Left cardiac atrium (tissue), 4 donors: ENCODE measurements around the gene CCDC51. TPM values are rescaled to one million over a fixed set of nuclear protein-coding genes. Genes with fewer than 3 reads are reported as not detected.

Source experiments
- ATAC-seq, 2 donors: fragments of 200-7000 bp; cut with Tn5 transposase; one replicate each; pipeline ENCODE4 v1.9.1; 2020; ENCODE audit warnings: mild to moderate bottlenecking in 2 of 2, moderate library complexity in 2 of 2
- DNase-seq: peaks from one replicate; pipeline ENCODE4 v3.0.0-alpha.2; 2020
- intact Hi-C, 2 donors: fragments of 100-400 bp; cut with DNase I; formaldehyde crosslinking; loops; one replicate each; pipeline versions ENCODE4 v1.14.1 to v1.15.1; 2022 to 2023
- total RNA-seq, 2 donors: library from RNA; stranded (reverse); fragmentation: NEBNext Ultra II Directional; extraction: Animal tissue kit (Norgen Biotek cat#: 25700); gene quantifications; one replicate each; pipeline ENCODE4 v1.2.1, GENCODE V29; 2021
- donor health status: DM: no; HTN: yes; CAD: no.
- donor health status: DM: no; HTN: yes; CAD: no; lungs with severe emphysema.
- donor health status: DM: yes; HTN: yes; CAD: no.
- donor health status: Dilated cardiomyopathy.

Gene CCDC51
- total RNA-seq, 2 donors from 2014 or later, result 7.0 to 10.9 TPM

- no peak for DNase-seq
- ATAC-seq, result no peak
- intact Hi-C loops, result loop anchor here (1.0 to 5.0 kb wide), 3 partner anchors 37 to 165 kb away; no protein-coding TSS in a partner anchor
Observed at GRCh38 chr3:48436855-48437254, 3.1 kb downstream of the CCDC51 start.

GRCh38 chr3:48436477-48436787, 3.5 kb downstream of the CCDC51 start:
- intact Hi-C loops, result loop anchor here (1.0 to 5.0 kb wide), 3 partner anchors 36 to 164 kb away; no protein-coding TSS in a partner anchor
- ATAC-seq (no peak), DNase-seq (no peak)

- peak; percentile 31 to 40 for ATAC-seq
- DNase-seq, result peak; percentile 88
- intact Hi-C loops, result loop anchor here (1.0 to 5.0 kb wide), 4 partner anchors 35 to 164 kb away; no protein-coding TSS in a partner anchor
Observed at GRCh38 chr3:48435774-48436476, 4.0 kb downstream of the CCDC51 start.

GRCh38 chr3:48435223-48435595, 4.7 kb downstream of the CCDC51 start:
- intact Hi-C loops, result loop anchor here (1.0 to 5.0 kb wide), 2 partner anchors 34 to 163 kb away; no protein-coding TSS in a partner anchor
- ATAC-seq (no peak), DNase-seq (no peak)

- ATAC-seq (no peak), DNase-seq (no peak)
- intact Hi-C loops, result loop anchor here (1.0 to 5.0 kb wide), 2 partner anchors 33 to 162 kb away; no protein-coding TSS in a partner anchor
Observed at GRCh38 chr3:48434591-48435222, 5.2 kb downstream of the CCDC51 start.

- ATAC-seq (peak in 1 of 2 donors; percentile 35), DNase-seq (peak; percentile 51)
- intact Hi-C loops, result no loop called here
Observed at GRCh38 chr3:48433472-48434118, 6.3 kb downstream of the CCDC51 start.

- ATAC-seq (no peak), DNase-seq (no peak)
- intact Hi-C loops, result no loop called here
Observed at GRCh38 chr3:48432411-48433371, 7.2 kb downstream of the CCDC51 start.

GRCh38 chr3:48431224-48432029, 8.5 kb downstream of the CCDC51 start:
- DNase-seq (no peak), ATAC-seq (no peak)
- intact Hi-C loops, result no loop called here

- DNase-seq (no peak), ATAC-seq (no peak)
- intact Hi-C loops, result no loop called here
Observed at GRCh38 chr3:48430708-48431101, 9.2 kb downstream of the CCDC51 start.

GRCh38 chr3:48429960-48430707, 9.8 kb downstream of the CCDC51 start, which contains the start of gene PLXNB1:
PLXNB1 (minus strand) TSS chr3:48430086; CDS start chr3:48424611, 5,475 bp downstream.
- peak; percentile 21 to 30 for ATAC-seq
- intact Hi-C loops, result no loop called here
- peak; percentile 66 for DNase-seq

GRCh38 chr3:48429317-48429959, 10.5 kb downstream of the CCDC51 start:
- peak; percentile 33 to 54 for ATAC-seq
- intact Hi-C loops, result no loop called here
- peak; percentile 66 for DNase-seq

- intact Hi-C loops, result no loop called here
- DNase-seq (peak; percentile 57), ATAC-seq (peak; percentile 13 to 36)
Observed at GRCh38 chr3:48428572-48429316, 11.2 kb downstream of the CCDC51 start.

GRCh38 chr3:48428088-48428571, 11.8 kb downstream of the CCDC51 start:
- DNase-seq (no peak), ATAC-seq (no peak)
- intact Hi-C loops, result no loop called here

GRCh38 chr3:48427630-48427962, 12.3 kb downstream of the CCDC51 start:
- ATAC-seq (peak in 1 of 2 donors; percentile 24), DNase-seq (no peak)
- intact Hi-C loops, result no loop called here

GRCh38 chr3:48426944-48427629, 12.8 kb downstream of the CCDC51 start:
- intact Hi-C loops, result no loop called here
- ATAC-seq, result no peak
- DNase-seq, result no peak
